PFSK-1 (cell line): Measurements from ENCODE around the gene ASIC3.

Experiments used
- POLR2AphosphoS5 ChIP-seq: IDR thresholded peaks from 2 replicates; pipeline ENCODE4 v1.6.1; 2012; ENCODE audit warnings: low read depth, mild to moderate bottlenecking, control low read depth, low read length, moderate library complexity
- TAF1 ChIP-seq: IDR thresholded peaks from 2 replicates; pipeline ENCODE4 v1.6.1; 2012; ENCODE audit warnings: low read length, control low read depth, borderline replicate concordance; ENCODE audit not compliant: insufficient read depth
- TF ChIP-seq, protein P1 (sequence below), 2 experiments: IDR thresholded peaks; 2 replicates each; pipeline versions ENCODE4 v1.6.1 to v1.8.0; 2011 to 2012; ENCODE audit warnings: low read depth in 2 of 2, low read length in 2 of 2, control low read depth in 1 of 2, inconsistent platforms in 1 of 2, mild to moderate bottlenecking in 1 of 2, moderate library complexity in 1 of 2; ENCODE audit not compliant: insufficient read depth in 1 of 2

DNA sequence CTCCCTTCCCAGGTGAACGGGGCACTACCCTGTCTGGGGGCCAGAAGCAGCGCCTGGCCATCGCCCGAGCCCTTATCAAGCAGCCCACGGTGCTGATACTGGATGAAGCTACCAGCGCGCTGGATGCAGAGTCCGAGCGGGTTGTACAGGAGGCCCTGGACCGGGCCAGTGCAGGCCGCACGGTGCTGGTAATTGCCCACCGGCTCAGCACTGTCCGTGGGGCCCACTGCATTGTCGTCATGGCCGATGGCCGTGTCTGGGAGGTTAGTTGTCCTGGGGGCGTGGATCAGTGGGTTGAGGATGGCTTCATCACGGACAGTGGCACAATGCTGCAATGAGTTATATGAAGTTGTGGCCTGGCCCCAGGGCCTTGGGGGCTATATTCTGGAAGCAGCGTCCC, 4.4 kb upstream of the ASIC3 start:
- TF ChIP-seq TAF1 (no peak), POLR2AphosphoS5 (no peak)
- TF ChIP-seq, protein P1, sequence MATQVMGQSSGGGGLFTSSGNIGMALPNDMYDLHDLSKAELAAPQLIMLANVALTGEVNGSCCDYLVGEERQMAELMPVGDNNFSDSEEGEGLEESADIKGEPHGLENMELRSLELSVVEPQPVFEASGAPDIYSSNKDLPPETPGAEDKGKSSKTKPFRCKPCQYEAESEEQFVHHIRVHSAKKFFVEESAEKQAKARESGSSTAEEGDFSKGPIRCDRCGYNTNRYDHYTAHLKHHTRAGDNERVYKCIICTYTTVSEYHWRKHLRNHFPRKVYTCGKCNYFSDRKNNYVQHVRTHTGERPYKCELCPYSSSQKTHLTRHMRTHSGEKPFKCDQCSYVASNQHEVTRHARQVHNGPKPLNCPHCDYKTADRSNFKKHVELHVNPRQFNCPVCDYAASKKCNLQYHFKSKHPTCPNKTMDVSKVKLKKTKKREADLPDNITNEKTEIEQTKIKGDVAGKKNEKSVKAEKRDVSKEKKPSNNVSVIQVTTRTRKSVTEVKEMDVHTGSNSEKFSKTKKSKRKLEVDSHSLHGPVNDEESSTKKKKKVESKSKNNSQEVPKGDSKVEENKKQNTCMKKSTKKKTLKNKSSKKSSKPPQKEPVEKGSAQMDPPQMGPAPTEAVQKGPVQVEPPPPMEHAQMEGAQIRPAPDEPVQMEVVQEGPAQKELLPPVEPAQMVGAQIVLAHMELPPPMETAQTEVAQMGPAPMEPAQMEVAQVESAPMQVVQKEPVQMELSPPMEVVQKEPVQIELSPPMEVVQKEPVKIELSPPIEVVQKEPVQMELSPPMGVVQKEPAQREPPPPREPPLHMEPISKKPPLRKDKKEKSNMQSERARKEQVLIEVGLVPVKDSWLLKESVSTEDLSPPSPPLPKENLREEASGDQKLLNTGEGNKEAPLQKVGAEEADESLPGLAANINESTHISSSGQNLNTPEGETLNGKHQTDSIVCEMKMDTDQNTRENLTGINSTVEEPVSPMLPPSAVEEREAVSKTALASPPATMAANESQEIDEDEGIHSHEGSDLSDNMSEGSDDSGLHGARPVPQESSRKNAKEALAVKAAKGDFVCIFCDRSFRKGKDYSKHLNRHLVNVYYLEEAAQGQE (IDR thresholded peaks at IDR 0.05; ENCODE audit: insufficient read depth in 1 of 2, low read depth in 2 of 2, low read length in 2 of 2), result no peak
